ENCODE data around the gene THPO. TPM values are rescaled to one million over a fixed set of nuclear protein-coding genes. Genes with fewer than 3 reads are reported as not detected.

Gene THPO
- polyA plus RNA-seq, 1 donor from 2014 or later = 0.59 TPM

DNA sequence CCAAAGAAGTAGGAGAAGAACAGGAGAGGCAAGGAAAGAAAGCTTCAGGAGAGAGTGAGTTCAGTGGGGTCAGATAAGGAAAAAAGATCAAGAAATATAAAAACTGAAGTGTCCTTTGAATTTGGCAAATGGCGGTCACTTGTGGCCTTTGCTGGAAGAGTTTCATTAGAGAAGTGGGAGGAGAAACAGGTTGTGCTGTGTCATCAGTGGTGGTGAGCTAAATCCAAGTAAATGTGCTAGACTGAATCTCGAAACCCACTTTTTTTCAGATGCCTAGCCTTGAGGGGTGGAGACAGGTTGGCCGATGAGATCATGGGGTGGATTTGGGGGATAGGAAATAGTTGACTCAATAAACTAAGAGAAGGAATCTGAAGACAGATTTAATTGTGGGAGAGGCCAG lies 45.6 kb upstream of the THPO start:
- Histone ChIP-seq H3K4me3 (ENCODE audit: low read length) (no peak overlapping the region), H3K9ac (ENCODE audit: low read length) (no peak overlapping the region), H3K27ac (ENCODE audit: low read length) (no peak overlapping the region), H4K20me1 (ENCODE audit: insufficient read depth) (no peaks in the 10 kb centered on the region), H3K36me3 (ENCODE audit: insufficient read depth, low read length) (no peaks in the 10 kb centered on the region), H3K4me2 (ENCODE audit: low read length) (no peak overlapping the region), H3F3A (ENCODE audit: insufficient read depth, low read length, poor library complexity, severe bottlenecking) (no peaks in the 10 kb centered on the region), H3K79me2 (replicated peaks; ENCODE audit: insufficient read depth, low read length) (no peaks in the 10 kb centered on the region), H2AFZ (ENCODE audit: low read depth, low read length) (no peak overlapping the region), H3K9me3 (ENCODE audit: low read length) (no peaks in the 10 kb centered on the region), H3K27me3 (ENCODE audit: insufficient read depth, low read depth, low read length) (no peaks in the 10 kb centered on the region), H3K9me2 (ENCODE audit: insufficient read depth, low read length) (no peaks in the 10 kb centered on the region)
- no peak for TF ChIP-seq SMC3 (conservative IDR thresholded peaks at IDR 0.05; ENCODE audit: poor library complexity)
- no peak for TF ChIP-seq EZH2 (IDR thresholded peaks at IDR 0.05; ENCODE audit: borderline replicate concordance, insufficient read depth, low read length, poor library complexity, severe bottlenecking)
- TF ChIP-seq, protein P1, sequence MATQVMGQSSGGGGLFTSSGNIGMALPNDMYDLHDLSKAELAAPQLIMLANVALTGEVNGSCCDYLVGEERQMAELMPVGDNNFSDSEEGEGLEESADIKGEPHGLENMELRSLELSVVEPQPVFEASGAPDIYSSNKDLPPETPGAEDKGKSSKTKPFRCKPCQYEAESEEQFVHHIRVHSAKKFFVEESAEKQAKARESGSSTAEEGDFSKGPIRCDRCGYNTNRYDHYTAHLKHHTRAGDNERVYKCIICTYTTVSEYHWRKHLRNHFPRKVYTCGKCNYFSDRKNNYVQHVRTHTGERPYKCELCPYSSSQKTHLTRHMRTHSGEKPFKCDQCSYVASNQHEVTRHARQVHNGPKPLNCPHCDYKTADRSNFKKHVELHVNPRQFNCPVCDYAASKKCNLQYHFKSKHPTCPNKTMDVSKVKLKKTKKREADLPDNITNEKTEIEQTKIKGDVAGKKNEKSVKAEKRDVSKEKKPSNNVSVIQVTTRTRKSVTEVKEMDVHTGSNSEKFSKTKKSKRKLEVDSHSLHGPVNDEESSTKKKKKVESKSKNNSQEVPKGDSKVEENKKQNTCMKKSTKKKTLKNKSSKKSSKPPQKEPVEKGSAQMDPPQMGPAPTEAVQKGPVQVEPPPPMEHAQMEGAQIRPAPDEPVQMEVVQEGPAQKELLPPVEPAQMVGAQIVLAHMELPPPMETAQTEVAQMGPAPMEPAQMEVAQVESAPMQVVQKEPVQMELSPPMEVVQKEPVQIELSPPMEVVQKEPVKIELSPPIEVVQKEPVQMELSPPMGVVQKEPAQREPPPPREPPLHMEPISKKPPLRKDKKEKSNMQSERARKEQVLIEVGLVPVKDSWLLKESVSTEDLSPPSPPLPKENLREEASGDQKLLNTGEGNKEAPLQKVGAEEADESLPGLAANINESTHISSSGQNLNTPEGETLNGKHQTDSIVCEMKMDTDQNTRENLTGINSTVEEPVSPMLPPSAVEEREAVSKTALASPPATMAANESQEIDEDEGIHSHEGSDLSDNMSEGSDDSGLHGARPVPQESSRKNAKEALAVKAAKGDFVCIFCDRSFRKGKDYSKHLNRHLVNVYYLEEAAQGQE (IDR thresholded peaks at IDR 0.05; ENCODE audit: borderline replicate concordance) = no peak
- no peak for TF ChIP-seq POLR2AphosphoS5 (IDR thresholded peaks at IDR 0.05)
- TF ChIP-seq RAD21 (conservative IDR thresholded peaks at IDR 0.05) = no peak
- no peak for TF ChIP-seq EP300 (conservative IDR thresholded peaks at IDR 0.05; ENCODE audit: poor library complexity, severe bottlenecking)
- TF ChIP-seq TAF1 (IDR thresholded peaks at IDR 0.05; ENCODE audit: low read depth) = no peak
- no peak for TF ChIP-seq MXI1 (conservative IDR thresholded peaks at IDR 0.05; ENCODE audit: poor library complexity, severe bottlenecking)
- TF ChIP-seq, protein P2, sequence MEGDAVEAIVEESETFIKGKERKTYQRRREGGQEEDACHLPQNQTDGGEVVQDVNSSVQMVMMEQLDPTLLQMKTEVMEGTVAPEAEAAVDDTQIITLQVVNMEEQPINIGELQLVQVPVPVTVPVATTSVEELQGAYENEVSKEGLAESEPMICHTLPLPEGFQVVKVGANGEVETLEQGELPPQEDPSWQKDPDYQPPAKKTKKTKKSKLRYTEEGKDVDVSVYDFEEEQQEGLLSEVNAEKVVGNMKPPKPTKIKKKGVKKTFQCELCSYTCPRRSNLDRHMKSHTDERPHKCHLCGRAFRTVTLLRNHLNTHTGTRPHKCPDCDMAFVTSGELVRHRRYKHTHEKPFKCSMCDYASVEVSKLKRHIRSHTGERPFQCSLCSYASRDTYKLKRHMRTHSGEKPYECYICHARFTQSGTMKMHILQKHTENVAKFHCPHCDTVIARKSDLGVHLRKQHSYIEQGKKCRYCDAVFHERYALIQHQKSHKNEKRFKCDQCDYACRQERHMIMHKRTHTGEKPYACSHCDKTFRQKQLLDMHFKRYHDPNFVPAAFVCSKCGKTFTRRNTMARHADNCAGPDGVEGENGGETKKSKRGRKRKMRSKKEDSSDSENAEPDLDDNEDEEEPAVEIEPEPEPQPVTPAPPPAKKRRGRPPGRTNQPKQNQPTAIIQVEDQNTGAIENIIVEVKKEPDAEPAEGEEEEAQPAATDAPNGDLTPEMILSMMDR (IDR thresholded peaks at IDR 0.05; ENCODE audit: poor library complexity, severe bottlenecking) = no peak

DNA sequence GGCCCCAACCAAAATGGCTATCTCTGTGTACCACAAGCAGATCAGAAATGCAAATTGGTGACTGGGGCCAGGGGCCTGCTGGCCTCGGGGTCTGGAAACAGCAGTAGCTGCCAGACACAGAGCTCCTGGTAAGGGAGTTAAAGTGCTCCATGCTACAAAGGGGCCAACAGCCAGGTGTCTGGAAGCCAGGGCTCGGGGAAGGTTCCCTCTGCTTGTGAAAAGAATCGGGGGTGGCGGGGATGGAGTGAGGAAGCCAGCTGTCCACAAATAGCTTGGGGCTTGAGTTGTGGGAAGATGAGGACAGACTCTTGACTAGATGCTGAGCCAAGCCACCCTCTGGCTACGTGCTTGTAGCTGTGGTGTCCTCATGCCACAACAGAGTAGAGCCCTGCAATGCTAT lies 41.2 kb upstream of the THPO start:
- H3K9ac ChIP-seq (ENCODE audit: low read length) = no peak overlapping the region
- H3K9me3 ChIP-seq (ENCODE audit: low read length) = no peaks in the 10 kb centered on the region
- TF ChIP-seq EP300 (conservative IDR thresholded peaks at IDR 0.05; ENCODE audit: poor library complexity, severe bottlenecking) (no peak), TAF1 (IDR thresholded peaks at IDR 0.05; ENCODE audit: low read depth) (no peak), RAD21 (conservative IDR thresholded peaks at IDR 0.05) (no peak), SMC3 (conservative IDR thresholded peaks at IDR 0.05; ENCODE audit: poor library complexity) (no peak), POLR2AphosphoS5 (IDR thresholded peaks at IDR 0.05) (no peak), MXI1 (conservative IDR thresholded peaks at IDR 0.05; ENCODE audit: poor library complexity, severe bottlenecking) (no peak), EZH2 (IDR thresholded peaks at IDR 0.05; ENCODE audit: borderline replicate concordance, insufficient read depth, low read length, poor library complexity, severe bottlenecking) (no peak)
- TF ChIP-seq, protein P1 (IDR thresholded peaks at IDR 0.05; ENCODE audit: borderline replicate concordance) = no peak
- TF ChIP-seq, protein P2 (IDR thresholded peaks at IDR 0.05; ENCODE audit: poor library complexity, severe bottlenecking) = no peak
- no peaks in the 10 kb centered on the region for H4K20me1 ChIP-seq (ENCODE audit: insufficient read depth)
- H3K79me2 ChIP-seq (replicated peaks; ENCODE audit: insufficient read depth, low read length) = no peaks in the 10 kb centered on the region
- no peak overlapping the region for H3K4me2 ChIP-seq (ENCODE audit: low read length)
- H3K9me2 ChIP-seq (ENCODE audit: insufficient read depth, low read length) = no peaks in the 10 kb centered on the region
- no peak overlapping the region for H3K27ac ChIP-seq (ENCODE audit: low read length)
- no peaks in the 10 kb centered on the region for H3K27me3 ChIP-seq (ENCODE audit: insufficient read depth, low read depth, low read length)
- no peaks in the 10 kb centered on the region for H3F3A ChIP-seq (ENCODE audit: insufficient read depth, low read length, poor library complexity, severe bottlenecking)
- no peak overlapping the region for H3K4me3 ChIP-seq (ENCODE audit: low read length)
- no peaks in the 10 kb centered on the region for H3K36me3 ChIP-seq (ENCODE audit: insufficient read depth, low read length)
- H2AFZ ChIP-seq (ENCODE audit: low read depth, low read length) = no peak overlapping the region
